Measurements from ENCODE around the gene NFIA. TPM values are rescaled to one million over a fixed set of nuclear protein-coding genes. Genes with fewer than 3 reads are reported as not detected.

Gene NFIA
- total RNA-seq, 1 donor from 2014 or later, result 66.6 TPM

DNA sequence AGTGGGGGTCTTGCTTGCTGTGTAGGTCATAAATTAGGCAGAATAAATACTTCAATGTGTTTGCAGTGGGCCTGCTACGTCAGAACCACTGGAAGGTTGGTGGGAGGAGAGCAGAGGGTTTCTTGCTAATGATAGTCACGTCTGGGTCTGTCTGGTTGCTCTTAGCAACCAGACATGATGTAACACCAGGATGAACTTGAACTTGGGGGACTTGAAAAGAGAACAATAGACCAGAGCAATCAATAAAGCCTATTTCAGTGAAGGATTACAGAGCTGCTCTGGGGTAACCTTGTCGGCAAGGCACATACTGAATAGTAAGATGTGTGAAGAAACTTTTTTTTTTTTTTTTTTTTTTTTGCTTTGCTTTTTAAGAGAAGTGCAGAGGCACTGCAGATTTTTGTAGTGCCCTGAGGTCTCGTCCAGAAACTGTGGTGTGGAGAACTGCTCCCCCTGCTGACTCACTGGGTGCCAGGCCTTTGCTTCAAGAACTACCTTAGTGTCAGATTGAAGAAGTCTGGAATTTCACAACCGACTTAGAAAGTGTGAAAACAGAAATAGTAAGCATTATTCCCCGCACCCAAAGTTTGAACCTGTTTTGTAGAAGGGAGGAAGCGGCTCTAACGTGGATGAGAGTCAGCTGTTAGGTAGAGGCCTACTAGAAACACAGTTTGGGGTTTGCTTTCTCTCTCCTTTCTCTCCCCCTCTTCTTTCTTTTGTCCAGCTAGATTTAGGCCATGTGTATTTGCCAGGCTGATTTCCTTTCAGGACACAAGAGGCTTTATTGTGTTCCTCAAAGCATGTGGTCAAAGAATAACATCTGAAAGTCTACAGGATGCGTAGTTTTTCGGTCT is 371.0 kb downstream of the NFIA start:
- ATAC-seq, result peak; percentile 97

GRCh38 chr1:61455400-61455799 is 373.0 kb downstream of the NFIA start:
- Histone ChIP-seq H3K4me1 (peaks cover 32% of the 10 kb centered on the region), H3K27me3 (no peaks in the 10 kb centered on the region), H3K9me3 (no peaks in the 10 kb centered on the region), H3K27ac (no peak overlapping the region), H3K36me3 (peaks cover 7% of the 10 kb centered on the region), H3K4me3 (no peak overlapping the region)
- ATAC-seq (no peak), DNase-seq (no peak)
- intact Hi-C loops (cut with DNase I), result loop anchor here (10.0 kb wide), 1 partner anchor 401 kb away; no protein-coding TSS in a partner anchor
- TF ChIP-seq CTCF (IDR thresholded peaks at IDR 0.05), result no peak

More for the DNA sequence above, 371.0 kb downstream of the NFIA start:
- peak; percentile 81 for TF ChIP-seq CTCF (IDR thresholded peaks at IDR 0.05)
- H3K9me3 ChIP-seq, result no peaks in the 10 kb centered on the region
- H3K27me3 ChIP-seq, result no peaks in the 10 kb centered on the region
- H3K36me3 ChIP-seq, result peaks cover 7% of the 10 kb centered on the region
- intact Hi-C loops (cut with DNase I), result loop anchor here (10.0 kb wide), 1 partner anchor 399 kb away; no protein-coding TSS in a partner anchor
- DNase-seq, result peak; percentile 86
- peaks cover 40% of the 10 kb centered on the region for H3K4me1 ChIP-seq
- peak overlapping the region; percentile 75 for H3K27ac ChIP-seq
- H3K4me3 ChIP-seq, result no peak overlapping the region

DNA sequence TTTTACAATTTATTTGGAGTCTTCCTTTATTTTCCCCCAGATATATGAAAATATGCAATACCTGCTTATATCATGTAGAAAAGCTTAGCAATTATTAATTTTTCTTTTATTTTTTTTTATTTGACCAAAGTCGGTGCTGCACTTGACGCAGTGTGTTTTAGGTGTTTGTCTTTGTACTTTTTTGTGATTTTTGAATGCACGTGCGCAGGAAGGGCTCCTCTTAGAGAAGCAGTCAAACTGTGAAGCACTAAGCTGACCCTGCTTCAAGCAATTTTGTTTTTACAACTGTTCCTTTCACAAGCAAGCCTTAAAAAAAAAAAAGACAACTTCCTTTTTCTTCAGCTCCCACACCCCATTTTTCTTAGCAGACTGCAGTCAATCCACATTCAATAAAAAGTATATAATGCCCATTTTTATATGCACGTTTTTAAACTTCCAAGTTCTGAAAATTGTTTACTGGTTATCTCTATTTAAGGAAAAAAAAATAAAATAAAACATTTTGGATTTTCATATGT is 375.2 kb downstream of the NFIA start:
- DNase-seq (no peak), ATAC-seq (no peak)
- no peak for TF ChIP-seq CTCF (IDR thresholded peaks at IDR 0.05)
- Histone ChIP-seq H3K36me3 (peaks cover 7% of the 10 kb centered on the region), H3K4me1 (peaks cover 13% of the 10 kb centered on the region), H3K9me3 (no peaks in the 10 kb centered on the region), H3K4me3 (no peak overlapping the region), H3K27ac (no peak overlapping the region), H3K27me3 (no peaks in the 10 kb centered on the region)
- intact Hi-C loops (cut with DNase I), result loop anchor here (10.0 kb wide), 1 partner anchor 403 kb away; no protein-coding TSS in a partner anchor

DNA sequence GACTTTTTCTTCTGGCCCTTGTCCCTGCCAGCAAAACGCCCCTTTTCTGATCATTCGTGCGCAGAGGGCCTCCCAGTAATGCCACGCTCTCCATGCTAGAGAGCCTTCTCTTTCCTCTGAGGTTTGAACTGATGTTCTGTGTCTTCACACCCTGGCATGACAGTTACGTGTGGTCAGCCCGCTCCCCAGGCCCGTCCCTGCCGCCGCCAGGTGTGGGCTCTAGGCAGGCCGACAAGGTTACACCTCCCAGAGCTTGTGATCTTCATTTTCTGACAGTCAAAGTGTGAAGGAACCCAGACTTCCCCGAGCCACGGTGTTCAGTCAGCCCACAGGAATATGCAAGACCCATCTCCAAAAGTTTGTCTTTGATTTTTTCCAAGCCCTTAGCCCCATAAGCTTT is 377.0 kb downstream of the NFIA start:
- intact Hi-C loops (cut with DNase I), result loop anchor here (10.0 kb wide), 1 partner anchor 405 kb away; no protein-coding TSS in a partner anchor
- Histone ChIP-seq H3K27ac (no peak overlapping the region), H3K36me3 (peaks cover 7% of the 10 kb centered on the region), H3K4me3 (no peak overlapping the region), H3K4me1 (no peaks in the 10 kb centered on the region), H3K27me3 (no peaks in the 10 kb centered on the region), H3K9me3 (no peaks in the 10 kb centered on the region)
- no peak for TF ChIP-seq CTCF (IDR thresholded peaks at IDR 0.05)
- ATAC-seq (no peak), DNase-seq (no peak)

DNA sequence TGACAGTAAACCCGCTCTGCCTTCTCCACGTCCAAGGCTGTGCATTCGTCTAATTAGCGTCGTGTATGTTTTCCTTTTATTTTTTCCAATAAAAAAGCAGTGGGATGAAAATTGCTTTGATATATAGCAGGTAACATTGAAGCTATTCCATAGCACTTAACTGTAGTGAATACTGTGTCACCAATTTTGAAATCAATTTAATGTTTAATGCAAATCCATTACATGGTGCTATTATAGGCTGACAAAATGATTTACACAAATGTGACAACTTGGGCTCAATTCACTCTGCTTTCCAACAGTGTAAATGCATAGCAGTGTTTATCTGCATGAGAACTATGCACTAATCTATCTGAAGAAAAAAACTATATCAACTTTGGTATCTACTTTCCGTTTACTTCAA is 377.8 kb downstream of the NFIA start:
- Histone ChIP-seq H3K27ac (no peak overlapping the region), H3K4me1 (no peaks in the 10 kb centered on the region), H3K36me3 (peaks cover 7% of the 10 kb centered on the region), H3K4me3 (no peak overlapping the region), H3K27me3 (no peaks in the 10 kb centered on the region), H3K9me3 (no peaks in the 10 kb centered on the region)
- intact Hi-C loops (cut with DNase I), result no loop called here
- TF ChIP-seq CTCF (IDR thresholded peaks at IDR 0.05), result no peak
- DNase-seq (no peak), ATAC-seq (no peak)
